Hematopoietic multipotent progenitor cell treated with erythropoietin and hydrocortisone succinate and interleukin-3 and kit ligand, for 17 days (in vitro differentiated cells): Measurements from ENCODE around the gene ZAR1L.

ENCODE experiments used
- DNase-seq: peaks from one replicate; pipeline ENCODE4 v3.0.0-alpha.2; 2015; ENCODE audit warnings: low spot score

ZAR1L gene

DNA sequence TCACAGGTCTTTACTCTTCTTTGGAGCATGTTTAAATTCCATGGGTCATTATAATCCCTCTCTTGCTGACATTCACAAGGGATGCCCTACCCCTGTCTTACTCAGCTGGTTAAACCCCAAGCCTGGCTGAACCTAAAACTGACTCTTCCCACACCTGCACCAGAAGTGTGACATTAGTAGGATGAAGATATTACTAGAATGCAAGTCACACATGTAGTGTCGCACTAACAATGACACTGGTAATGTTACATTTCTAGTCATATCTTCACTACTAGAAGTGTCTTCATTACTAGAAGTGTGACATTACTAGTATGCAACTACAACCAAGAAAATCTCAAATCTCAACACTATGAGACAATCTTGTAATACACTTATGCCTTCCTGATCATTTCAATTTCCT, 14.2 kb downstream of the ZAR1L start:
- no peak for DNase-seq

- DNase-seq = no peak
Measured at GRCh38 chr13:32300406-32300805, 14.8 kb downstream of the ZAR1L start.

DNA sequence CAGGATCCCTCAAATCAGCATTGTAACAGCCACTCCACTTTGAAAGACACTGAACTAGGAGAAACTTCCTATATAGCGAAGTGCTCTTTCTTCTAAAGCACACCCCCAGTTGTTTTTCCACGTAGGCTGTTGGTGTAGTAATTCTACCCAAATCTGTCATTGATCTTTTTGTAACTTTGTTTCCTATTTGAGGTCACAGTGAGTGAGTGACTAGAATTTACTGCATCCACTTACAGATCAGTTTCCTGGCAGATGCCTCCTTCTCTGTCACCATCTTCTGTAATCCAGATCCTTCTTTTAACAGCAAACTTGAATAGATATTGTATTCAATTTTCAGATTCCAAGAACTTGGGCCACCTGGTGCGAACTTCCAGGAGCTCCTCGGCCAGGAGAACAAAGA, 15.3 kb downstream of the ZAR1L start:
- no peak for DNase-seq

DNA sequence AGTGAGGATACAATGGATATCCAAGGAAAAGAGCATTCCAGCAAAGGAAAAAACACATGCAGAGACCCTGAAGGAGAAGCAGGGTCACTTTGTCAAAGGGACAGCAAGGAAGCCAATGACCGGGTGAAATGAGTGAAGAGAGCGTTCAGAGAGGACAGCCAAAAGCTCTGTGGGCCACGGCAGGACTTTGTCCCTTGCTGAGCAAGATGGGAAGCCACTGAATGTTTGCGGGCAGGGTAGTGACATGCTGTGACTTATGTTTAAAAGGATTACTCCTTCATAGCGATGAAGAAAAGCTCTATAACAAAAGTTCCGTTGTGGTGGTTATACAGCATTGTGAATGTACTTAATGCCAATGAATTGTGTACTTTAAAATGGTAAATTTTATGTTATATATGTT, 16.5 kb downstream of the ZAR1L start:
- no peak for DNase-seq

GRCh38 chr13:32297206-32297605, 18.0 kb downstream of the ZAR1L start:
- DNase-seq = no peak

DNA sequence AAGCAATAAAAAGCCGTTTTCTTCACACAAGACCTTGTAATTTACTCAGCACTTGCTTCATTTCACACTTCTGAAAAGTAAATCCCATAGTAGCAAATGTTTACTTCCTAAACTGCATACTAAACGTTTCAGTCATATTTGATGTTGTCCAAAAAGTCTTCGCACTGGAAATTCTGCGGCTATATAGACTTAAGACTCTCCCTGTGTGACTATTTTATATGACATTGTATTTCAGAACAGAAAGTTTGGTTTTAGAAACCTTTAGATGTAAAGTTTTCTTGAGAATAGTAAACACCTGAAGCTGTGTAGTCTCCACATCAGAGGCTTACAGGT, 29.6 kb downstream of the ZAR1L start:
- DNase-seq = no peak

GRCh38 chr13:32284927-32285632, 30.1 kb downstream of the ZAR1L start:
- DNase-seq = no peak

GRCh38 chr13:32282096-32282711, 33.0 kb downstream of the ZAR1L start:
- DNase-seq = no peak

DNA sequence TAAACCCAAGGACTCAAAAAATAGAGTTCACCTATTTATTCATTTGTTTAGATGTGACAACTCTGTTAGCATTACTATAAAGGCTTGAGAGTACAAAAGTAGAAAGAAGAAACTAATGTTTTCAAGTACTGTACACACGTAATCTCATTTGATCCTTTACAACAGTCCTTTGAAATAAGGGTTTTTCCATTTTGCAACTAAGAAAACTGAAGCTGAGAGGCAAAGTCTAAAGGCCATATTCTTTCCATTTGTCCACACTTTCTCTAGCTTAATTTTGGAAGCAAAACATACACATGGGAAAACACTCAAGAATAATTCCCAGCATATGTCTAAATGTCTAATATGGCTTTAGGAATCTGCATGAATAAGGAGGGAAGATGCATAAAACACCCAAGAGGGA, 34.1 kb downstream of the ZAR1L start:
- DNase-seq = no peak

GRCh38 chr13:32278426-32278825, 36.7 kb downstream of the ZAR1L start:
- no peak for DNase-seq

DNA sequence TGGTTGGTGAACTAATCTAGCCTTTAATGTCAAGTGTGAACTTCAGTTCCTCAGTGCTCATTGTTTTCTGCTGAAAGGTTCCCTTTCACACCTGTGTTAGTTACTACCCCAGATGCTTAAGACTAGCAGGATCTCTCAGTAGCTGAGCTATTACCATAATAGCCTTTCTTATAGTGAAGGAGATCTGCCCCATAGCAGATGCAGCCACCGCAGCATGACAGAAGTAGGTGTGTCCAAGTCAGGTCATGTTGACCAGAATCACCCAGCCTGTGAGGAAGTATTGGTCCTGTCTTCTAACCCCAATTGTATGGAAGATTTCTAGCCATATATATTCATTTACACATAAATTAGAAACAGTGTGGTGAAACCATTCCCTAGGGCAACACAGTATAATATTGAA, 37.3 kb downstream of the ZAR1L start:
- no peak for DNase-seq

- DNase-seq = no peak
Measured at GRCh38 chr13:32272021-32272683, 43.0 kb downstream of the ZAR1L start.

GRCh38 chr13:32267836-32268439, 47.2 kb downstream of the ZAR1L start:
- peak; percentile 20 for DNase-seq

DNA sequence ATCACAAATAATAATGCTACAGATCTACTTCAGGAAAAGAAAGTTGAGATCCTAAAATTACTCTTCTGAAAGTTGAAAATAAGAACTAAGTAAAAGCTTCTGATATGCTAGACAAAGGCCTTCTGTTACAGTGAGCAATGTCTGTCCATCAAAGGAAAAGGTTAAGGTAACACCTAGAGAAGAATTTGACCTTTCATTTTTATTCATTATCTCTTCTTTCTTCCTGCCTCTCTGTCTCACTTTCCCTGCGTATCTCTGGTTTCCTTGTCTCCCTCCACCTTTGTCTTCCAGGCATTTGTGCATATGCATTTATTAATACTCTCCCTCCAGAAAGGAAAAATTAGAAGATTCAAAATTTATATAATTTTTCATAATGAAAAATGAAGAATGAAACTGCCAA, 49.0 kb downstream of the ZAR1L start:
- no peak for DNase-seq

DNA sequence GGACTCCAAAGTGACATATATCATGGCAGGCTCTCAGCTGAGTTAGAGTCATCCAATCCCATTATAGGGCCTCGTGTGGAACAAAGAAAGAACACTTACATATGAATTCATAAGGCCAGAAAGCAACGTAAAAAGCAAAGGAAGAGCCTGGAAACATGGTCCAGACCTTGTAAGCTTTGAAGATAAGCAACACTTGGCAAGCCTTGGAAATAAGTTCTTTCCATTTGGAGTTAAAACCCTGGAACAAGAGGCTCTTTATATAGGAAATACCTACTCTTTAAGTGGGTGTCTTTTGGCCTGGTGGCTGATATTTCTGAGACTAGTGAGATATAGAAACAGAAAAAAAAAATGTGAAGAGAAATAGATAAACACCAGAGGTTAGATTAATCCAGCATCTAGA, 49.4 kb downstream of the ZAR1L start:
- no peak for DNase-seq

DNA sequence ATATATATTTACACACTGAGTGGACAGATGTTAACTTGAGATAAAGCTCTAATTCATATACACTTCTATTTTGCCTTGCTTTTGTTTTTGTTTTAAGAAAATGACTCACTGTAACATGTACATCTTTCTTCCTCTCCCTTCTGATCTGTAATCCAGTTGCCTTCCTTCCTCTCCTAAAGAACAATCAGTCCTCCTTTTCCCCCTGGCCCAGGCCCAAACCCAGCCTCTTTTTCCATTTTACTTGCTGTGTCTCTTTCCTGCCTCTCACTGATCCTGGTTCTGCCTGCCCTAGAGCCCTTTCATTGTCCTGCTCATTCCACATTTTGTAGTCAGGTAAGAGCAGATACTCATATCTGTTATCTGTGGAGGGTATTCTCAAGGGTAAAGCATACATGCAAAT, 50.8 kb downstream of the ZAR1L start:
- no peak for DNase-seq

DNA sequence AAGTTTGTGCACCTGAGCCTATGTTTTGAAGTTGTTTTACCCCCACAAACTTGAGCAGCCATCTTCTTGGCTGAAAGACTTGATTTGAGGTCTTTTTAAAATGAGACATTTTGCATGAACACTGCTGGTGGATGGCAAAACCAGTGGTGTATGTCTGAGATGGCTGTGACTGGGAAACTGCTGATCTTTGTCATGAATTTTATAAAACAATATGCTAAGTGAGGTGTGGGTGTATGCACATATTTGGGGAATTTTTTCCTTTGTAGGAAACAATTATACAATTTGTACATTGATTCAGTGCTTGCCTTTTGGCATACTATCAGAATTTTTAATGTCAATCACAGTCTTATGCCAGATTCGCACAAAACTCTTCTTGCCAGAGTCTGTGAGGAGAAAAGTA, 52.5 kb downstream of the ZAR1L start:
- DNase-seq = no peak

DNA sequence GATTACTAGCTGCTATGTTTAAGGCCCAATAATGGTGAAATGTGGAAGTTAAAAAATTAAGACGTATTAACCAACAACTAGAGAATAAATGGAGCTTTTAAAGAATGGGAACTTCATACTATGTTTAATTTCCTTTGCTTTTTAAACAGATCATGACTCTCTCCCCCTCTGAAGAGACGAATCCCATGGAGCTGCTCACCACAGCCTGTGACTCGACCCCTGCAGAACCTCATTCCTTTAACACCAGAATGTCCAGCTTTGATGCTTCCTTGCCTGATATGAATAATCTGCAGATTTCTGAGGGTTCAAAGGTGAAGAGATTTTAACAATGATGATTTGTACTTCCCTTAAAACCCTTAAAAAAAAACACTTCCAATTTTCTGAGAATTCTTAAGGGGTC, 53.0 kb downstream of the ZAR1L start:
- no peak for DNase-seq

GRCh38 chr13:32261567-32261966, 53.6 kb downstream of the ZAR1L start:
- peak; percentile 7 for DNase-seq

DNA sequence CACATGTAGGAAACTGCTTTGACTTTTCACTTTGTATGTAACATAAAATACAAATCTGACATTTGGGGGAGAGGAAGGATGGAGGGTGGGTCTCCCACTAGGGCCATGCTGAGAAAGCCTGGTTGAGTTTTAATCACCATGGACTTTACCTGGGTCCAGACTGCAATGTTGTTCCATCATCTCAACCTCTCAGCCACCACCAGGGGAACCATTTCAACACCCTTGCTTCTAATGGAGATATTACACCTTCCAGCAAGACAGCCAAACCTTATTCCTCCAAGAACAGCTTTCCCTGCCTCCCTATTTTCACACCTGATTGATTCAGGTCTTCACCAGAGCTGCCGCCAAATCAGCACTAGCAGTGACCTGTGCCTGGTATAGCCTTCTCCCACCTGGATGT, 56.0 kb downstream of the ZAR1L start:
- no peak for DNase-seq

GRCh38 chr13:32257649-32258048, 57.5 kb downstream of the ZAR1L start:
- no peak for DNase-seq

DNA sequence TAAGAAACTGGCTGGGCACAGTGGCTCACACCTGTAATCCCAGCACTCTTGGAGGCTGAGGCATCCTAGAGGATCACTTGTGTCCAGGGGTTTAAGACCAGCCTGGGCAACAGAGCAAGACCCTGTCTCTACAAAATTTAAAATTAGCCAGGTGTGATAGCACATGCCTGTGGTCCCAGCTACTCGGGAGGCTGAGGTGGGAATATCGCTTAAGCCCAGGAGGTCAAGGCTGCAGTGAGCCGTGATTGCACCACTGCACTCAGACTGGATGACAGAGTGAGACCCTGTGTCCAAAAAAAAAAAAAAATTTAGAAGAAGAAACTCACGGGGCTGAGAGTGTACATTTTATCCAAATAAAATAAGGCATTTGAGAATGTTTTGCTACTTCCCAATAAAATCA, 58.9 kb downstream of the ZAR1L start:
- DNase-seq = no peak

- DNase-seq = no peak
Measured at GRCh38 chr13:32255724-32256109, 59.4 kb downstream of the ZAR1L start.
